G401 (cell line): ENCODE results near the gene C1orf159. TPM values are rescaled to one million over a fixed set of nuclear protein-coding genes. Genes with fewer than 3 reads are reported as not detected.
A peak's percentile ranks its signal among the peaks of the same experiment; 100 is the strongest.
"Not testable (repeated sequence)": the region's sequence is repeated elsewhere in the genome, so short reads cannot be mapped to it uniquely, and the experiment has no call there.

Experiments
- DNase-seq: peaks from one replicate; pipeline ENCODE4 v3.0.0-alpha.2; 2015; ENCODE audit warnings: low spot score
- in situ Hi-C: cut with HindIII; loops from 2 replicates; pipeline ENCODE4 v1.10.0; 2016; ENCODE audit warnings: low sequenced_read_pairs, mixed read lengths
- total RNA-seq: library from RNA; depleted of rRNA; stranded (reverse); fragments of >200 nt; shearing (Covaris generic); gene quantifications from 2 replicates; pipeline ENCODE4 v1.2.3, GENCODE V29; 2014

C1orf159 gene
- total RNA-seq, 1 experiment from 2014 or later, result 17.1 TPM

DNA sequence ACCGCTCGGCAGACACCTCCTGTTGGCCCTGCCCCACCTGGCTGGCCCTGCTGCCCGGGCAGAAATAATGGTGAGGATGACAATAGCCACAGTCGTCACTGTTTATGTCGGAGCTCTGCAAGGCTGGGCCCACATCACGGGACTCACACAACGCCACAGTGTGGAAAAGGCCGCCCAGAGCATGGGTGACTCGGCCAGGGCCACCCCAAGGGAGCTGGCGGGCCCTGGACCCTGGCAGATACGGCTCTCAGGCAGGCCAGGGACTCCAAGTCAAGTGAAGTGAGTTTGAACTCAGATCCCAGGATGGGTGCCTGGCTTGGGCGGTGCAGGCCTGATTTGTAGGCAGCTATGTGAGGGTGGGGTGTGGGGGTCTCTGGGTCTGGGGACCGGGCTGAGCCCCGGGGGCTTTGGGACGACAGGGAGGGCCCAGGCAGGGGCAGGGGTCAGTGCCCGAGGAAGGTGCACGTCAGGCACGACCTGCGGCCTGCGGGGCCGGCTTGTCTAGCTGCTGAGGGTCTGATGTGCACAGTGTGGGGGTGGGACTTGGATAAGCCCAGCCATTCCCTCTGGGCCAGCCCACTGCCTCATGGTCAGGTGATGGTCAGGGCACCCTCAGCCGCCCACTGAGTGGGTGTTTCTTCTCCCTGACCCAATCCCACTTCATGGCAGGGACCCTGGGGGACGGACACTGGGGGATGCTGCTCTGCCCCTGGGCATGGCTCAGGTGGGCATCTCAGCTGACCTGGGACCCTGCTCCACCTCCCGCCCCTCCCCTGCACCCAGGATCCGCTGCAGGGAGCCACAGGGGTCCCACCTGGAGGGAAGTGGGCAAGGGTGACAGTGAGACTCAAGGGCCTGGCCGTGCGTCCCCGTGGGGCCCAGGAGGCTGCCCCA is 42.8 kb downstream of the C1orf159 start:
- in situ Hi-C loops, result no loop called here
- DNase-seq, result no peak

DNA sequence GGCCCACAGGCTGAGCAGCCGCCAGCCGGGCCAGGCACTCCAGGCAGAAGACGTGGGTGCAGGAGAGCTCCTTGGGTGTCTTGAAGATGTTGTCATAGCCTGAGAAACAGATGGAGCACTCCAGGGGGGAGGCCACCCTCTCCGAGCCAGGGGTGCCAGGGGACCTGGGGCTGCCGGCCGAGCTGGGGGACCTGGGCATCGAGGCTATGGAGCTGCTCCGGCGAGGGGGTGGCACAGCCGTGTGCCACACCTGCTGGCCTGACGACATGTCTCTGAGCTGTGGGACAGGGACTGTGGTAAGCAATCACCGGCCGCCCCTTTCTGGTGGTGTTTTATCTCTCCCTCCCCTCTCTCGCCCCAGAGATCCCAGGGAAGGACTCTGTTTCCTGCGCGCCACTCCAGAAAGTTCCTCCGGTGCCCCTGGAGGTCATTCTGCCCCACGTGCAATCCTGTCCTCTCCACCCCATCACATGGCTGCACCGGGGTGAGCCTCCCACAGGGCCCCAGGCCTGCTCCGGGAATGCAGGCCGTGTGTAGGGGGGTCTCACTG is 43.5 kb downstream of the C1orf159 start:
- in situ Hi-C loops, result no loop called here
- no peak for DNase-seq

DNA sequence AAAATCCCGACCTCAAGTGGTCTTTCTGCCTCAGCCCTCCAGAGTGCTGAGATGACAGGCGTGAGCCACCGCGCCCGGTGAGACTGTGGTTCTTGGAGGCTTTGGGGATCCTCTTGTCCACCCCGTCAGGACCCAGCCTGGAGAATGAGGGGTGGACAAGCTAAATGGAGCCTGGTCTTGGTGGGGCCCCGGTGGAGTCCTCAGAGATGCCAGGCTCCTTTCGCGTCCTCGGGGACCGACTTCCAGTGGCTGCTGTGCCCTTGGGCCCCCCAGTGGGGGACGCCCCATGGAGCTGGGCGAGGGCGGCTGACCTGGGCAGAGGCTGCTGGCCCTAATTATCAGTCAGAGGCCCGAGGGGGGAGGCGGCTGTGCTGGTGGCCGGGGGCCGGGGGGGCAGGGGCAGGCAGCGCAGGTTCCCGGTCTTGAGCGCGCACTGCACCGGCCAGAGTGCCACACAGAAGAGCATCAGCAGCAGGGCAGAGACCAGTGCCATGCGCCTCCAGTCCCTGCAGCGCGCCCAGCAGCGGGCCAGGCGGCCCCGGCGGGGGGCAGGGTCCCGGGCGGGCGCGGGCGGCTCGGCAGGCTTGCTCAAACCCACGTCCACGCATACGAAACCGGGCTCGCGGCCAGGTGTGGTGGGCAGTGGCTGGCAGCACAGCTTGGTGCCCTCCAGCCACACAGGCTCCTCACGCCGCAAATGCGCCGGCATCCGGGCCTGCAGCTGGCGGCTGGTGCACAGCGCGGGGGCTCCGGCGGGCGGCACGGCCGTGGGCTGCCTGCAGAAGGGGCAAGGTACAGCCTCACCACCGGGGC is 44.2 kb downstream of the C1orf159 start:
- no peak for DNase-seq
- in situ Hi-C loops, result no loop called here

DNA sequence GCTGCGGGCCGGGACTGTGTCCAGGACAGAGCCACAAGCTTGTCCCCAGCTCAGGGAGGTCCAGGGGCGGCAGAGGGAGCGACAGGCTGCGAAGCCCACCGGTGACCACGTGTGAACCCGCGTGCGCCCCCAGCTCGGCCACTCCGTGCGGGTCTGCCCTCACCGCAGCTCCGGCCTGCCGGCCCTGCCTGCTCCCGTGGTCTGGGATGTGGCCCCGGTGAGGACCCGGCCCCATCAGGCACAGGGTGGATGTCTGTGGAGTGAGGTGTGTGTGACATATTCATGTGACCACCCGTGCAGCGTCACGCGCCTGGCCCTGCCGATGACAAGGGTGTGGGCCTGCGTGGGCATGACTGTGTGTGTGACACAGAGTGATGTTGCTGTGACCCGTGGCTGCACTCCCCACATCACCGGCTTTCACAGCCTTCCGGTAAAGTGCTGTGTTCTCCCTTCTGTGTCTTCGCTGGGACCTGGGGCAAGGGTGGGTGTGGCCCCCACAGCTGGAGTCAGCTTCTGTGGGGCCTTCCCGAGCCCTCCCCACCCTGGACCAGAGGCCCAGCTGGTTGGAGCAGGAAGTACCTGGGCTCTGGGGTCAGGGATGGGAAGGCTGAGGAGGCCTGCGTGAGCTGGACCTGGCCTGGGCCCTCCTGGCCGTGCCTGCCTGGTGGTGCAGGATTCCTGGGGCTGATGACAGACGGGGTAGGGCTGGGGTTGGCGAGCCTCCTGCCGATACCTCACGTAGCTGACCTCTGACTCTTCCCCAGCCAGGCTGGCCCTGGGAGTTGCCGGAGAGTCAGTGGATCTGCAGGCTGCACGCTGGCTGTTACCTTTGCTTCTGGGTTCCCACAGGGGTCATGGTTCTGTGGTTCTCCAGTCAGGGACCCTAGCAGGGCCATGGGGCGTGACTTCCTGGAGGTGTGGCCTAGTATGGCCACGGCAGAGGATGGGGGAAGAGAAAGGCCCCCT is 45.9 kb downstream of the C1orf159 start:
- in situ Hi-C loops, result no loop called here

DNA sequence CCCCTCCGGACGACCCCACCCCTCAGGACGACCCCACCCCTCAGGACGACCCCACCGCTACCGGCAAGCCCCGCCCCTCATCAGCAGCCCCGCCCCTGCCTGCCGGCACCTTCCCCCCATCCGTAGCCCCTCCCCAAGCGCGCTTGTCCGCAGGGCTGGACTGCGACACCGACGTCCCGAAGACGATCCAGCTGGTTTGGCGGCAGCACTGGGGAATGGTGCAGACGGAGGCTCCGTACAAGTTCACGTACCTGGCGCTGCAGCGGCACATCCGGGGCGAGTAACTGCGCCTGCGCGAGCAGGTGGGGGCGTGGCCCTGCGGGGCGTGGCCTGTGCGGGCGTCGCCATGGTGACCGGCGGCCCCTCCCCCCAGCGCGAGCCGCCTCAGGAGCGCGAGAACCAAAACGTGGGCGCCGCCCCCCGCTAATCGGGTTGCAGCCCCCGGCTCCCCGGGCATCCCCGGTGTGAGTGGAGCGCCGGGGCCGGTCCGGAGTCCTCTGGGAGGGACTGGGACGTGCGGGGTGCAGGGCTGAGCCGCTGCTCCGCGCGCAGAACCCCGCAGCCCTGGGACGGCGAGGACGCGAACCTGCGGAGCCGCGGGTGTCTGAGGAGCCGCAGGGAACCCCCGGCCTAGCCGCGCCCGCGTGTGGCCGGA is 46.7 kb downstream of the C1orf159 start:
- peak; percentile 60 for DNase-seq
- in situ Hi-C loops, result no loop called here

More for the DNA sequence above, 45.9 kb downstream of the C1orf159 start:
- DNase-seq, result no peak

DNA sequence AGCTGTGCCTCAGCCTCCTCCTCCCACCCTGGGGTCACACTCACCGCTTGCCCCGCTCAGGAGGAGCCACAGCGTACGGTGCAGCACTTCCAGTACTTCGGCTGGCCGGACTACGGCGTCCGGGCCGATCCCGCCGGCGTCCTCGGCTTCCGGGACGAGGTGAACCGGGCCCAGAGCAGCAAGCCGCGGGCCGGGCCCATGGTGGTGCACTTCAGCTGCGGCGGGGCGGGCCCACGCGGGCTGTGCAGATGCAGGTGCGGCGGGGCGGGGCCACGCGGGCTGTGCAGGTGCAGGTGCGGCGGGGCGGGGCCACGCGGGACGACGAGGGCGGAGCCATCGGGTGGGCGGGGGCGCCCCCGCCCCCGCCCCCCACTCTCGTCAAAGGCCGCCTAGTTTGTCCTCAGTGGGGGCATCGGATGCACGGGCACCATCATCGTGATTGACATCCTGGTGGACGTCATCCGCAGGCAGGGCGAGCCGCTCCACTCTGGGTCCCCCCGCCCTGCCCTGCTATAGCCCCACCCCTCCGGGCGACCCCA is 47.3 kb downstream of the C1orf159 start:
- DNase-seq, result no peak
- in situ Hi-C loops, result no loop called here

DNA sequence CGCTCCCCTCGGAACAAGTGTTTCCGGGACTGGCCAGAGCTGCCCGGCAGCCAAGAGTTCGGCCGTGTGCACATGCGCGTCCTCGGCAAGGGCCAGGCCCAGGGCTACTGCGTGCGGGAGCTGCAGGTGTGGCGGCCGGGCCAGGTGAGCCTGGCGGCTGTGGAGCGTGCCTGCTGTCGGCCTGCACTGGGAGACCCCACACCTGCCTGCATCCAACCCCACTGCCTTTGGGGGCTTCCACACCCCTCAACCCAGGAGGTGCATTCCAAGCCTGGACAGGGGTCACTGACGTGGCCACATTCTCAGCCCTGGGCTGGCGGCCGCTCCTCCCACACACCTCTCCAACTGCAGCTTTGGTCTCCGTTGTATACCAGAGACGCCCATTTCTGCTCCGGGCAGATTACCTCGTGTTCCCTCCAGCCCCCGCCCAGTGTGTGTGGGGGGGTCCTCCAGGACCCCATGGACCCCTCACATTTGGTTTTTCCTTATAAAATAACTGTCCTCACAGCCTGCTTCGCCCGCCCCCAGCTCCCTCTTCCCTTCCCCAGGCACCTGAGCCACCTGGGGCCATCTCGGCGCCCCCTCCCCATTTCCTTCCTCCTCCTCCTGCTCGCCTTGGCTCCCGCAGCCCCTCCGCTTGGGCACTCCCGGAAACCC is 47.9 kb downstream of the C1orf159 start:
- in situ Hi-C loops, result no loop called here
- no peak for DNase-seq

DNA sequence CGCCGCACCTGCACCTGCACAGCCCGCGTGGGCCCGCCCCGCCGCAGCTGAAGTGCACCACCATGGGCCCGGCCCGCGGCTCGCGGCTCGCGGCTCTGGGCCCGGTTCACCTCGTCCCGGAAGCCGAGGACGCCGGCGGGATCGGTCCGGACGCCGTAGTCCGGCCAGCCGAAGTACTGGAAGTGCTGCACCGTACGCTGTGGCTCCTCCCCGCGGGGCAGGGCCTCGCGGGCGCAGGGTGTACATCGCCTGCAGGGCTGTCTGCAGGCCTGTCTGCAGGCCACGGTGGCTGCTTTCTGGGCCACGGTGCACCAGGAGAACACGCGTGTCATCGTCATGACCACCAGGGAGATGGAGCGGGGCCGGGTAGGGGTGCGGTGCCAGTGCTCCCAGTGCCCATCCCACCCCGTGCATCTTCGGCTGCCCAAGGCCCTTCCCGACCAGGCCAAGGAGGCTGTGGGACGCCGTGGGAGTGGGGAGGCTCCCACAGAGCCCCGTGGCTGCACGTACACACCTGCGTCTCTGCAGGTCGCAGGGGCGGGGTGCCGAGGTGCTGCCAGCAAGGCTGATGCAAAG is 48.5 kb downstream of the C1orf159 start:
- in situ Hi-C loops, result no loop called here
- DNase-seq, result no peak

DNA sequence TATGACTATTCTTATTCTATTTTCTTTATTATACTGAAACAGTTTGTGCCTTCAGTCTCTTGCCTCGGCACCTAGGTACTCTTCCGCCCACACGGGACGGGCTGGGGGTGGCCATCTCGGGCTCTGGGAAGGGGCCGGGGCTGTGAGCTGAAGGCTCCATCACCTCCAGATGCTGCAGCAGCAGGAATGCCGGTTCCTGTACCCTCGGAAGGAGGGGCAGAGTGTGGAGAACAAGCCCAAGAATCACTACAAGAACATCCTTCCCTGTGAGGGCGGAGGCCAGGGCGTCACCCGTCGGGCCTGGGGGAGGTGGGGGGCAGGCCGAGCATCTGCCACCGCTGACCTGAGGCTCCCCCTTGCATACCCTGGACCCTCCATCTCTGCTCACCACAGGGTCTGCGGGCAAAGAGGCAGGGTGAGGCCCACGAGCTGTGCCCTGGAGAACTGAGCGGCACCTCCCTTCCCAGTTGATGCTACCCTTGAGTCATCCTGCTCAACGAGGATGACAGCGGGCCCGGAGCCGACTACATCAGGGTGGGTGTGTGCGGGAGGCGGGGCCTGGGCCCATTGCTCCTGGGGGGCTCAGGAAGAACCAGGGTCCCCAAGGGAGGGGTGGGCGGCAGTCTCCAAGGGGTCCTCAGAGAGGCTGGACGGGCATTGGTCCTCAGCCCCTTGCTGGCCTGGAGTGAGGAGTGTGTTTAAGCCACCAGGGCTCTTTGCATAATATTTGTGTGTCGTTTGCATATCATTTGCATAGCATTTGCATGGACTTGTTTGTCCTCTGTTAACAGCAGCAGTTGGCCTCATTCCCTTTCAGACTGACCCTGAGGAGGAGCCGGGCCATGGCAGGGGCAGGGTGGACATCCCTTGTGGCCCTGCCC is 49.2 kb downstream of the C1orf159 start:
- in situ Hi-C loops, result no loop called here
- DNase-seq, result no peak

DNA sequence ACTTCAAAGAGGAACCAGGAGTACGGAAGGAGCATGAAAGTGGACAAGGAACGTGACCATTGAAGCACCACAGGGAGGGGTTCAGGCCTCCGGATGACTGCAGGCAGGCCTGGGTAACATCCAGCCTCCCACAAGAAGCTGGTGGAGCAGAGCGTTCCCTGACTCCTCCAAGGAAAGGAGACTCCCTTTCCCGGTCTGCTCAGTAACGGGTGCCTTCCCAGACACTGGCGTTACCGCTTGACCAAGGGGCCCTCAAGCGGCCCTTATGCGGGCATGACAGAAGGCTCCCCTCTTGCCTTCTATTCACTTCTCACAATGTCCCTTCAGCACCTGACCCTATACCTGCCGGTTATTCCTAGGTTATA is 50.0 kb downstream of the C1orf159 start:
- in situ Hi-C loops, DNase-seq: not testable (repeated sequence)

DNA sequence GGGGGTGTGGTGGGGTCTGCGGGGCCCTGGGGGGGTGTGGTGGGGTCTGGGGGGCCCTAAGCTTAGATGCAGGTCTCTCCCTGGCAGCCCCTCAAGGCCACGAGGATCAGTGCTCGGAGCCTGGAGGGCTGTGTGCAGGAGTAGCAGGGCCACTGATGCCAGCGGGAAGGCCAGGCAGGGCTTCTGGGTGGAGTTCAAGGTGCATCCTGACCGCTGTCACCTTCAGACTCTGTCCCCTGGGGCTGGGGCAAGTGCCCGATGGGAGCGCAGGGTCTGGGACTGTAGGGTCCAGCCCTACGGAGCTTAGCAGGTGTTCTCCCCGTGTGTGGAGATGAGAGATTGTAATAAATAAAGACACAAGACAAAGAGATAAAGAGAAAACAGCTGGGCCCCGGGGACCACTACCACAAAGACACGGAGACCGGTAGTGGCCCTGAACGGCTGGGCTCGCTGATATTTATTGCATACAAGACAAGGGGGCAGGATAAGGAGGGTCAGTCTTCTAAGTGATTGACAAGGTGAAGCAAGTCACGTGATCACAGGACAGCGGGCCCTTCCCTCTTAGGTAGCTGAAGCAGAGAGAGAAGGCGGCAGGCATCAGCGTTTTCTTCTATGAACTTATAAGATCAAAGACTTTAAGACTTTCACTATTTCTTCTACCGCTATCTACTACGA is 50.5 kb downstream of the C1orf159 start:
- DNase-seq, result no peak
- in situ Hi-C loops, result no loop called here

DNA sequence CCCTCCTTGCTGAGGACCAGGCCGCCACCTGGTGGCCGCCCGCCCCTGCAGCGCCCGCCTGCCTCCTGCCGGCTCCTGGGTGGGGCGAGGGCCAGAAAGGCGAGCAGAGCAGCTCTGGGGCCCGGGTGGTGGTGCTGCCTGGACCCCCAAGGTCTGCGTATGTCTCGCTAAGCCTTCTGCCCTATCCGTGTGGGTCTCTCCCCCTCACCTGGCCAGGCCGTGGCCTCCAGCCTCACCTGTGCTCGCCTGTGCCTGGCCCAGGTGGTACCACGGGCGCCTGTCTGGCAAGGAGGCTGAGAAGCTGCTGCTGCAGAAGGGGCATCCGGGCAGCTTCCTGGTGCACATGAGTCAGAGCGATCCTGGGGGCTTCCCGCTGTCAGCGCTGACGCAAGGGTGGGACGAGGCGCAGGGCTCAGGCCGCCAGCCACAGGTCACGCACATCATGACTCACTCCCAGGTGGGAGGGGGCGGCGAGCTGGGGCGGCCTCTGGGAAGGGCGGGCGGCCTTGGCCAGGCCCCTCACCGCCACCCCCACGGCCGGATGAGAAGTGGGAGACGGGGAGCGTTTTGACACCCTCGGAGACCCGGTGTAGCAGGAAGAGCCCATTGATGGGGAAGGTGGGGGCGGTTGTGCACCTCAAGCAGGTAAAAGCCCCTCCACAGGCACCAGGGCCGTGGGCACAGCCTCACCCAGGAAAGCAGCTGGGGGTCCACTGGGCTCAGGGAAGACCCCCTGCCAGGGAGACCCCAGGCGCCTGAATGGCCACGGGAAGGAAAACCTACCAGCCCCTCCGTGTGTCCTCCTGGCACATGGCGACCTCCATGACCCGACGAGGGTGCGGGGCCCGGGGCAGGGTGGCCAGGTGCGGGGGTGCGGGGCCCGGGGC is 51.7 kb downstream of the C1orf159 start:
- in situ Hi-C loops, result no loop called here

DNA sequence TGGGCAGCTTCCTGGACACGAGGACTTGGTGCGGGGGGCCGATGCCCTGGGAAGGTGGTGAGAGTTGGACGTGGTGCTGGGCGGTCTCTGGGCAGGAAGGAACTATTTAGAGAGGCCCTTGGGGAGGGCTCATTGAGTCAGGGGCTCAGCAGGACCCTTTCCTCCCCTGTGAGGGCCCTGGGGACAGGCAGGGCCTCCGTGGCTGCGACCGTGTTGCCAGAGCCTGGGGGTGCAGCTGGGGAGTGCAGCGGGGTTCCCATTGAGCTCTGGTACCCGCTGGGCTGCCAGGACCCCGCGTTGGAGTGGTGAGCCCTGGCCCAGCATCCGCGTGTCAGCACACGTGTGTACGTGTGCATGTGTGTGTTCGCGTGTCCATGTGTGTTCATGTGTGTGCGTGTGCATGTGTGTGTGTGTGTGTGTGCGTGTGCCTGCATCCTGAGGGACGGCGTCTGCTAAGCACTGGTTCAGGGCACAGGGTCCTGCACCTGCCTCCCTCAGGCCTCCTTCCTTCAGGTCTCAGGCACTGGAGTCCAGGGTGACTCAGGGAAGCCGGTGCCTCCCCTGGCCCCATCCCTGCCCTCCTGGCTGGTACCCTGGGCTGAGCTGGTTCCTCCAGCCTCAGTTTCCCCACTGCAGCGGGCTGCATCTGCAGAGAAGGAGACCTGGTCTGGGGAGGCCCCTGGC is 52.5 kb downstream of the C1orf159 start:
- in situ Hi-C loops, result no loop called here
- no peak for DNase-seq

More for the DNA sequence above, 51.7 kb downstream of the C1orf159 start:
- DNase-seq, result no peak

DNA sequence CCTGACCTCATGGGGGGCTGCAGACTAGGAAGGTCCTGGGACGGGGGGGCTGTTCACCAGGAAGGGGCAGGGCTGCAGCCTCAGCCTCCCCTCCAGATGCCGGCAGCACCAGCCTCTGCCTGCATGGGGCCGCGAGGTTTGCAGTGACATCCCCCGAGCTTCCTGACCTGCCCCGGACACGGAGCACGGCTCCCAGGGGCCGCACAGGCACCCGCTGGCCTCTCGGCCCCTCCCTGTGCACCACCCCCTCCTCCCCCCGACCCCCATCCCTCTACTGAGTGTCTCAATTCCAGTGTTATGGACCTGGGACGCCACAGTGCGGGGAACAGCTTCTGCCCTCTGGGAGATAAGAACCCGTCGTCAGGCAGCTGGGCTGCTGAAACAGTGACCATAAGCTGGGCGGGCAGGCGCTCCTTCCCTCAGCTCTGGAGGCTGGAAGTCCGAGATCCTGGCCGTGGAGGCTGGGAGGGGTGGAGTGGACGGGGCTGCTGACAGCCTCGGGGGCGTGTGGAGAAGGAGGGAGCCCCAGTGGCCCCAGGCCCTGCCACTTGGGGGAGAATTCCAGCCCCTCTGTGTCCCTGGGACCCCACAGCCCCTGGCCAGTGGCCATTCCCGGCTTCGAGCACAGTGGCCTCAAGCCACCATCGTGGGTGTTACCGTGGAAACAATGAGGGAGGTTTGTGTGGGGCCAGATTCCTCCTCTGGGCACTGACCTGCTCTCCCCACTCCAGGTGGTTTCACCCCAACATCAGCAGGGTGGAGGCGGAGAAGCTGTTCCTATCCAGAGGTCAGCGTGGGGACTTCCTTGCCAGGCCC is 53.3 kb downstream of the C1orf159 start:
- in situ Hi-C loops, result no loop called here
- no peak for DNase-seq
